ENCODE results near the gene ALCAM.
A peak's percentile ranks its signal among the peaks of the same experiment; 100 is the strongest.

GRCh38 chr3:105516972-105517371 lies 150.3 kb downstream of the ALCAM start:
- peak in 2 of 3 experiments; percentile 35 to 55; a peak in 3 of 4 replicates for TF ChIP-seq CTCF (IDR thresholded peaks at IDR 0.05; ENCODE audit: control extremely low read depth in 1 of 3, insufficient read depth in 1 of 3, low read depth in 1 of 3, low read length in 3 of 3)
- no peak for TF ChIP-seq SP2 (IDR thresholded peaks at IDR 0.05; ENCODE audit: low read length)
- no peak for TF ChIP-seq GTF2F1 (IDR thresholded peaks at IDR 0.05; ENCODE audit: borderline replicate concordance, low read depth, low read length)
- TF ChIP-seq CHD2 (IDR thresholded peaks at IDR 0.05; ENCODE audit: low read length): no peak
- no peak for TF ChIP-seq RFX5 (IDR thresholded peaks at IDR 0.05; ENCODE audit: borderline replicate concordance, low read depth, low read length)

Data from H1 (cell line).